ENCODE data around the gene UBE2J1. TPM values are rescaled to one million over a fixed set of nuclear protein-coding genes. Genes with fewer than 3 reads are reported as not detected.

UBE2J1 gene
- total and polyA plus RNA-seq, 11 donors: 8.9 to 28.2 (median 15.2) TPM

- Histone ChIP-seq H3K27ac (no peak overlapping the region), H3K27me3 (no peaks in the 10 kb centered on the region), H3K36me3 (no peaks in the 10 kb centered on the region), H3K4me1 (peaks cover 0 to 9% (median 0%) of the 10 kb centered on the region in 12 donors), H3K4me3 (no peak overlapping the region), H3K9me3 (no peaks in the 10 kb centered on the region)
- no peak for TF ChIP-seq POLR2A (IDR thresholded peaks at IDR 0.05)
- TF ChIP-seq CTCF (IDR thresholded peaks at IDR 0.05): no peak
- DNase-seq (no peak), ATAC-seq (no peak)
- intact Hi-C loops (cut with DNase I): no loop called here
- WGBS, 4 donors: 88 to 95% (median 93%) methylated on average over 9 of the region's 9 CpGs
Measured at GRCh38 chr6:89278956-89279355, 73.6 kb downstream of the UBE2J1 start.

Other genes starting within 250 kb of the UBE2J1 start
- under 1 TPM in 5 of 9 donors, not detected in 4; 0.14 to 0.48 (median 0.16) TPM for gene SRSF12, start 234.7 kb downstream of the UBE2J1 start, total RNA-seq
- gene SRSF12, start 234.7 kb downstream of the UBE2J1 start, polyA plus RNA-seq: under 1 TPM in 1 of 2 donors, not detected in 1; 0.28 TPM
- gene PM20D2, start 206.7 kb downstream of the UBE2J1 start, total RNA-seq: 10 to 100 TPM in 5 of 9 donors, 1 to 10 TPM in 4; 6.0 to 22.9 (median 10.4) TPM
- gene PM20D2, start 206.7 kb downstream of the UBE2J1 start, polyA plus RNA-seq: 1 to 10 TPM; 2.4 to 7.0 TPM
- not detected for gene GABRR1, start 135.4 kb downstream of the UBE2J1 start, total RNA-seq
- not detected for gene GABRR1, start 135.4 kb downstream of the UBE2J1 start, polyA plus RNA-seq
- gene GABRR2, start 37.4 kb downstream of the UBE2J1 start, total RNA-seq: 1 to 10 TPM in 1 of 9 donors, under 1 TPM in 8; 0.20 to 1.1 (median 0.31) TPM
- gene GABRR2, start 37.4 kb downstream of the UBE2J1 start, polyA plus RNA-seq: under 1 TPM; 0.30 to 0.46 TPM
- 100 to 1,000 TPM in 5 of 9 donors, 10 to 100 TPM in 4; 69.7 to 147 (median 102) TPM for gene RRAGD, start 59.6 kb upstream of the UBE2J1 start, total RNA-seq
- gene RRAGD, start 59.6 kb upstream of the UBE2J1 start, polyA plus RNA-seq: 10 to 100 TPM; 25.8 to 40.8 TPM
- gene ANKRD6, start 80.4 kb upstream of the UBE2J1 start, total RNA-seq: 10 to 100 TPM in 7 of 9 donors, 1 to 10 TPM in 2; 7.4 to 14.1 (median 11.3) TPM
- gene ANKRD6, start 80.4 kb upstream of the UBE2J1 start, polyA plus RNA-seq: 1 to 10 TPM; 3.5 to 4.6 TPM

Data from heart left ventricle (tissue), 16 donors.